ENCODE measurements around the gene CAV1. TPM values are rescaled to one million over a fixed set of nuclear protein-coding genes. Genes with fewer than 3 reads are reported as not detected.

CAV1 gene
- total and polyA plus RNA-seq, 2 of the 4 experiments (the other 2 are of a cell fraction), result 1,592 to 1,808 TPM

DNA sequence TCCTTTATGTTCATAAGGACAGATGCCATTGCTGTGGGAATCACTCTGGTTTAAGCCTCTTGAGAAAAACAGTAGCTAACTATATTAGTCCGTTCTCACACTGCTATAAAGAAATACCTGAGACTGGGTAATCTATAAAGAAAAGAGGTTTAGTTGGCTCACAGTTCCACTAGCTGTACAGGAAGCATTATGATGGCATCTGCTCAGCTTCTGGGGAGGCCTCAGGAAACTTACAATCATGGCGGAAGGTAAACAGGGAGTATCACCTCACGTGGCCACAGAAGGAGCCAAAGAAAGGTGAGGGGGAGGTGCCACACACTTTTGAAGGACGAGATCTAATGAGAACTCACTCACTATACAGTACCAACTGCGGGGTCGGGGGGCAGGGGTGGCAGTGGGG lies 28.2 kb upstream of the CAV1 start:
- Histone ChIP-seq H3K9me3 (ENCODE audit: control insufficient read depth, insufficient read depth, low read length) (no peaks in the 10 kb centered on the region), H3K79me1 (ENCODE audit: low read depth in 1 of 2, low read length in 2 of 2) (peaks cover 5 to 17% of the 10 kb centered on the region in 2 experiments; a peak in 3 of 4 replicates), H3K4me2 (ENCODE audit: low read depth, low read length) (no peak overlapping the region), H3K18ac (ENCODE audit: low read depth, low read length) (no peak overlapping the region), H2BK5ac (ENCODE audit: low read depth, low read length, poor library complexity, severe bottlenecking) (no peak overlapping the region), H2BK20ac (ENCODE audit: low read depth, low read length) (peak overlapping the region; percentile 57; the same call in 1 of the 2 replicates), H3K9me1 (ENCODE audit: insufficient read depth, low read length) (peaks cover 8% of the 10 kb centered on the region), H3K4me3 (ENCODE audit: insufficient read depth, low read depth, low read length) (no peak overlapping the region), H3K27me3 (ENCODE audit: control insufficient read depth, insufficient read depth, low read length) (no peaks in the 10 kb centered on the region), H3K9ac (ENCODE audit: low read depth, low read length) (no peak overlapping the region), H3K23ac (ENCODE audit: low read depth, low read length) (no peak overlapping the region), H2AK9ac (replicated peaks; ENCODE audit: low read depth, low read length, poor library complexity) (no peak overlapping the region), H2BK120ac (ENCODE audit: low read depth, low read length) (peak overlapping the region; percentile 65), H4K8ac (ENCODE audit: low read depth in 2 of 2, low read length in 2 of 2) (no peak overlapping the region), H3K14ac (replicated peaks; ENCODE audit: low read depth, low read length) (no peak overlapping the region), H3K36me3 (ENCODE audit: control insufficient read depth, insufficient read depth, low read length) (no peaks in the 10 kb centered on the region; the same call in 1 of the 2 replicates), H4K20me1 (ENCODE audit: insufficient read depth, low read length) (no peaks in the 10 kb centered on the region), H3K56ac (ENCODE audit: extremely low read depth, insufficient read depth, low read length) (no peak overlapping the region), H3K4ac (ENCODE audit: low read depth, low read length) (no peak overlapping the region), H3K27ac (ENCODE audit: insufficient read depth, low read length) (no peak overlapping the region), H3K4me1 (ENCODE audit: control insufficient read depth, insufficient read depth, low read length) (peaks cover 13% of the 10 kb centered on the region), H4K91ac (ENCODE audit: insufficient read depth, low read depth, low read length) (peak overlapping the region; percentile 71), H2AFZ (replicated peaks; ENCODE audit: low read length, poor library complexity) (no peak overlapping the region), H2BK15ac (ENCODE audit: low read depth, low read length) (peak overlapping the region; percentile 75; the same call in 2 of the 3 replicates), H2AK5ac (ENCODE audit: low read depth, low read length) (peak overlapping the region; percentile 76; the same call in 1 of the 2 replicates), H4K5ac (ENCODE audit: low read depth, low read length) (no peak overlapping the region)
- CTCF ChIA-PET, result no interaction called here
- DNase-seq (no peak), ATAC-seq (ENCODE audit: low read depth) (no peak)
- dilution Hi-C loops (cut with HindIII; ENCODE audit: low sequenced_read_pairs, unreplicated experiment) (no loop called here), intact Hi-C loops (cut with micrococcal nuclease) (loop anchor here (10.0 kb wide), 1 partner anchor 52 kb away; no protein-coding TSS in a partner anchor), in situ Hi-C loops (cut with MboI; ENCODE audit: low sequenced_read_pairs) (no loop called here)
- TF ChIP-seq SMC3 (IDR thresholded peaks at IDR 0.05; ENCODE audit: low read depth, low read length) (no peak), NFE2L2 (IDR thresholded peaks at IDR 0.05; ENCODE audit: low read depth, low read length) (no peak), FOS (IDR thresholded peaks at IDR 0.05; ENCODE audit: low read depth, low read length) (no peak), RCOR1 (IDR thresholded peaks at IDR 0.05; ENCODE audit: insufficient replicate concordance, low read length) (no peak), BHLHE40 (IDR thresholded peaks at IDR 0.05; ENCODE audit: low read depth, low read length) (no peak), POLR2A (IDR thresholded peaks at IDR 0.05; ENCODE audit: low read depth, low read length) (no peak), RAD21 (IDR thresholded peaks at IDR 0.05; ENCODE audit: low read length) (no peak), MAZ (IDR thresholded peaks at IDR 0.05; ENCODE audit: borderline replicate concordance, low read depth, low read length) (no peak)
- TF ChIP-seq, protein P1, sequence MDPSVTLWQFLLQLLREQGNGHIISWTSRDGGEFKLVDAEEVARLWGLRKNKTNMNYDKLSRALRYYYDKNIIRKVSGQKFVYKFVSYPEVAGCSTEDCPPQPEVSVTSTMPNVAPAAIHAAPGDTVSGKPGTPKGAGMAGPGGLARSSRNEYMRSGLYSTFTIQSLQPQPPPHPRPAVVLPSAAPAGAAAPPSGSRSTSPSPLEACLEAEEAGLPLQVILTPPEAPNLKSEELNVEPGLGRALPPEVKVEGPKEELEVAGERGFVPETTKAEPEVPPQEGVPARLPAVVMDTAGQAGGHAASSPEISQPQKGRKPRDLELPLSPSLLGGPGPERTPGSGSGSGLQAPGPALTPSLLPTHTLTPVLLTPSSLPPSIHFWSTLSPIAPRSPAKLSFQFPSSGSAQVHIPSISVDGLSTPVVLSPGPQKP (IDR thresholded peaks at IDR 0.05; ENCODE audit: borderline replicate concordance, low read depth, low read length), result no peak
- TF ChIP-seq, protein P2, sequence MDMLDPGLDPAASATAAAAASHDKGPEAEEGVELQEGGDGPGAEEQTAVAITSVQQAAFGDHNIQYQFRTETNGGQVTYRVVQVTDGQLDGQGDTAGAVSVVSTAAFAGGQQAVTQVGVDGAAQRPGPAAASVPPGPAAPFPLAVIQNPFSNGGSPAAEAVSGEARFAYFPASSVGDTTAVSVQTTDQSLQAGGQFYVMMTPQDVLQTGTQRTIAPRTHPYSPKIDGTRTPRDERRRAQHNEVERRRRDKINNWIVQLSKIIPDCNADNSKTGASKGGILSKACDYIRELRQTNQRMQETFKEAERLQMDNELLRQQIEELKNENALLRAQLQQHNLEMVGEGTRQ (IDR thresholded peaks at IDR 0.05; ENCODE audit: low read depth, low read length), result no peak
- TF ChIP-seq, protein P3, sequence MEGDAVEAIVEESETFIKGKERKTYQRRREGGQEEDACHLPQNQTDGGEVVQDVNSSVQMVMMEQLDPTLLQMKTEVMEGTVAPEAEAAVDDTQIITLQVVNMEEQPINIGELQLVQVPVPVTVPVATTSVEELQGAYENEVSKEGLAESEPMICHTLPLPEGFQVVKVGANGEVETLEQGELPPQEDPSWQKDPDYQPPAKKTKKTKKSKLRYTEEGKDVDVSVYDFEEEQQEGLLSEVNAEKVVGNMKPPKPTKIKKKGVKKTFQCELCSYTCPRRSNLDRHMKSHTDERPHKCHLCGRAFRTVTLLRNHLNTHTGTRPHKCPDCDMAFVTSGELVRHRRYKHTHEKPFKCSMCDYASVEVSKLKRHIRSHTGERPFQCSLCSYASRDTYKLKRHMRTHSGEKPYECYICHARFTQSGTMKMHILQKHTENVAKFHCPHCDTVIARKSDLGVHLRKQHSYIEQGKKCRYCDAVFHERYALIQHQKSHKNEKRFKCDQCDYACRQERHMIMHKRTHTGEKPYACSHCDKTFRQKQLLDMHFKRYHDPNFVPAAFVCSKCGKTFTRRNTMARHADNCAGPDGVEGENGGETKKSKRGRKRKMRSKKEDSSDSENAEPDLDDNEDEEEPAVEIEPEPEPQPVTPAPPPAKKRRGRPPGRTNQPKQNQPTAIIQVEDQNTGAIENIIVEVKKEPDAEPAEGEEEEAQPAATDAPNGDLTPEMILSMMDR (conservative IDR thresholded peaks at IDR 0.05; ENCODE audit: low read depth, low read length), result no peak
- no TSS peak for BruUV-seq (replicated peaks)
- POLR2A ChIA-PET (ENCODE audit: unreplicated experiment), result no interaction called here
- WGBS, 2 experiments (ENCODE audit: extremely low coverage in 2 of 2, insufficient read length in 1 of 2), result no CpG with 5 or more reads among the region's 6 CpGs
